A549 (cell line): ENCODE results near the gene ERN1.

Source experiments
- CBX8 ChIP-seq: fragments of 200-600 bp; sonication (generic); IDR thresholded peaks from 2 replicates; pipeline ENCODE4 v1.6.1; 2016
- CEBPB ChIP-seq, 2 experiments: fragments of >200 bp in 1 of 2; sonication (Bioruptor Twin) in 1 of 2; formaldehyde crosslinking in 1 of 2; IDR thresholded peaks; 2 replicates each; pipeline ENCODE4 v1.6.1; 2012 to 2016
- EP300 ChIP-seq, 2 experiments: fragments of >200 bp; sonication (Bioruptor Twin); formaldehyde crosslinking; IDR thresholded peaks; 2 replicates in 1 of 2; 3 replicates in 1 of 2; pipeline ENCODE4 v1.6.1; 2016 to 2017
- ESRRA ChIP-seq: fragments of 150-350 bp; IDR thresholded peaks from 2 replicates; pipeline ENCODE4 v1.6.1; 2014; ENCODE audit warnings: mild to moderate bottlenecking, low read length, borderline replicate concordance
- JUN ChIP-seq, 2 experiments: fragments of >200 bp; sonication (Bioruptor Twin); formaldehyde crosslinking; IDR thresholded peaks; 2 replicates in 1 of 2; 3 replicates in 1 of 2; pipeline ENCODE4 v1.6.1; 2016 to 2017
- KDM5A ChIP-seq: fragments of 200-600 bp; sonication (generic); IDR thresholded peaks from 2 replicates; pipeline ENCODE4 v1.6.1; 2016; ENCODE audit warnings: antibody characterized with exemption, mild to moderate bottlenecking
- MAFK ChIP-seq: fragments of 450-650 bp; IDR thresholded peaks from 2 replicates; pipeline ENCODE4 v1.6.1; 2014; ENCODE audit not compliant: partially characterized antibody
- POLR2A ChIP-seq: IDR thresholded peaks from 2 replicates; pipeline ENCODE4 v1.6.1; 2012; ENCODE audit warnings: mild to moderate bottlenecking, low read length
- RARB ChIP-seq: fragments of 250-450 bp; sonication (Bioruptor Pico); IDR thresholded peaks from 2 replicates; pipeline ENCODE4 v1.8.0; 2021; ENCODE audit warnings: mild to moderate bottlenecking, moderate library complexity
- ZFP36 ChIP-seq: fragments of 450-650 bp; IDR thresholded peaks from 2 replicates; pipeline ENCODE4 v1.6.1; 2014; ENCODE audit warnings: borderline replicate concordance; ENCODE audit not compliant: partially characterized antibody
- TF ChIP-seq, protein P1 (sequence below): fragments of 150-350 bp; IDR thresholded peaks from 2 replicates; pipeline ENCODE4 v1.6.1; 2014; ENCODE audit warnings: low read depth, mild to moderate bottlenecking, low read length
- TF ChIP-seq, protein P2 (sequence below): fragments of 200-600 bp; sonication (generic); IDR thresholded peaks from 2 replicates; pipeline ENCODE4 v1.6.1; 2016; ENCODE audit warnings: antibody characterized with exemption, mild to moderate bottlenecking, moderate library complexity
- TF ChIP-seq, protein P3 (sequence below): fragments of >200 bp; sonication (Bioruptor Twin); formaldehyde crosslinking; IDR thresholded peaks from 3 replicates; pipeline ENCODE4 v1.5.1; 2016

DNA sequence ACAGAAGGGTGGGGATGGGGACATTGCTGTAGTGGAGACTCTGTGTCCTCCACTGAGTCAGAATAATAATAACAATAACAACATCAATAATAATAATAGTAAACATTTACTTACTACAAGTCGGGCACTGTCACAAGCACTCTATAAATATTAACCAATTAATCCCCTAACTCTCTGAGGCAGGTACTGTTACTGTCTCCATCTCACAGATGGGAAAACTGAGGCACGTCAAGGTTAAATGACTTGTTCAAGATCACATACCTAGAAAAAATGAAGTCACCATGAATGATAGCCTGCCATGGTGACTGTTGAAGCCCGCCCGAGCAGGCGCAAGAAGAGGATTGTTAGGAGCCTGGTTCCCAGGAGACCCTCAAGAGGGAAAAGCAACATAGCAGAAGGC, 121.6 kb downstream of the ERN1 start:
- TF ChIP-seq ESRRA (no peak), RARB (CRISPR knock-in tag) (no peak), POLR2A (no peak), CEBPB (IDR thresholded peaks at IDR 0.05) (no peak), EP300 (IDR thresholded peaks at IDR 0.05) (no peak), ZFP36 (no peak), KDM5A (no peak), JUN (IDR thresholded peaks at IDR 0.05) (no peak), CBX8 (no peak), MAFK (no peak)
- TF ChIP-seq, protein P1, sequence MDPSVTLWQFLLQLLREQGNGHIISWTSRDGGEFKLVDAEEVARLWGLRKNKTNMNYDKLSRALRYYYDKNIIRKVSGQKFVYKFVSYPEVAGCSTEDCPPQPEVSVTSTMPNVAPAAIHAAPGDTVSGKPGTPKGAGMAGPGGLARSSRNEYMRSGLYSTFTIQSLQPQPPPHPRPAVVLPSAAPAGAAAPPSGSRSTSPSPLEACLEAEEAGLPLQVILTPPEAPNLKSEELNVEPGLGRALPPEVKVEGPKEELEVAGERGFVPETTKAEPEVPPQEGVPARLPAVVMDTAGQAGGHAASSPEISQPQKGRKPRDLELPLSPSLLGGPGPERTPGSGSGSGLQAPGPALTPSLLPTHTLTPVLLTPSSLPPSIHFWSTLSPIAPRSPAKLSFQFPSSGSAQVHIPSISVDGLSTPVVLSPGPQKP = no peak
- TF ChIP-seq, protein P2, sequence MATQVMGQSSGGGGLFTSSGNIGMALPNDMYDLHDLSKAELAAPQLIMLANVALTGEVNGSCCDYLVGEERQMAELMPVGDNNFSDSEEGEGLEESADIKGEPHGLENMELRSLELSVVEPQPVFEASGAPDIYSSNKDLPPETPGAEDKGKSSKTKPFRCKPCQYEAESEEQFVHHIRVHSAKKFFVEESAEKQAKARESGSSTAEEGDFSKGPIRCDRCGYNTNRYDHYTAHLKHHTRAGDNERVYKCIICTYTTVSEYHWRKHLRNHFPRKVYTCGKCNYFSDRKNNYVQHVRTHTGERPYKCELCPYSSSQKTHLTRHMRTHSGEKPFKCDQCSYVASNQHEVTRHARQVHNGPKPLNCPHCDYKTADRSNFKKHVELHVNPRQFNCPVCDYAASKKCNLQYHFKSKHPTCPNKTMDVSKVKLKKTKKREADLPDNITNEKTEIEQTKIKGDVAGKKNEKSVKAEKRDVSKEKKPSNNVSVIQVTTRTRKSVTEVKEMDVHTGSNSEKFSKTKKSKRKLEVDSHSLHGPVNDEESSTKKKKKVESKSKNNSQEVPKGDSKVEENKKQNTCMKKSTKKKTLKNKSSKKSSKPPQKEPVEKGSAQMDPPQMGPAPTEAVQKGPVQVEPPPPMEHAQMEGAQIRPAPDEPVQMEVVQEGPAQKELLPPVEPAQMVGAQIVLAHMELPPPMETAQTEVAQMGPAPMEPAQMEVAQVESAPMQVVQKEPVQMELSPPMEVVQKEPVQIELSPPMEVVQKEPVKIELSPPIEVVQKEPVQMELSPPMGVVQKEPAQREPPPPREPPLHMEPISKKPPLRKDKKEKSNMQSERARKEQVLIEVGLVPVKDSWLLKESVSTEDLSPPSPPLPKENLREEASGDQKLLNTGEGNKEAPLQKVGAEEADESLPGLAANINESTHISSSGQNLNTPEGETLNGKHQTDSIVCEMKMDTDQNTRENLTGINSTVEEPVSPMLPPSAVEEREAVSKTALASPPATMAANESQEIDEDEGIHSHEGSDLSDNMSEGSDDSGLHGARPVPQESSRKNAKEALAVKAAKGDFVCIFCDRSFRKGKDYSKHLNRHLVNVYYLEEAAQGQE = no peak
- TF ChIP-seq, protein P3, sequence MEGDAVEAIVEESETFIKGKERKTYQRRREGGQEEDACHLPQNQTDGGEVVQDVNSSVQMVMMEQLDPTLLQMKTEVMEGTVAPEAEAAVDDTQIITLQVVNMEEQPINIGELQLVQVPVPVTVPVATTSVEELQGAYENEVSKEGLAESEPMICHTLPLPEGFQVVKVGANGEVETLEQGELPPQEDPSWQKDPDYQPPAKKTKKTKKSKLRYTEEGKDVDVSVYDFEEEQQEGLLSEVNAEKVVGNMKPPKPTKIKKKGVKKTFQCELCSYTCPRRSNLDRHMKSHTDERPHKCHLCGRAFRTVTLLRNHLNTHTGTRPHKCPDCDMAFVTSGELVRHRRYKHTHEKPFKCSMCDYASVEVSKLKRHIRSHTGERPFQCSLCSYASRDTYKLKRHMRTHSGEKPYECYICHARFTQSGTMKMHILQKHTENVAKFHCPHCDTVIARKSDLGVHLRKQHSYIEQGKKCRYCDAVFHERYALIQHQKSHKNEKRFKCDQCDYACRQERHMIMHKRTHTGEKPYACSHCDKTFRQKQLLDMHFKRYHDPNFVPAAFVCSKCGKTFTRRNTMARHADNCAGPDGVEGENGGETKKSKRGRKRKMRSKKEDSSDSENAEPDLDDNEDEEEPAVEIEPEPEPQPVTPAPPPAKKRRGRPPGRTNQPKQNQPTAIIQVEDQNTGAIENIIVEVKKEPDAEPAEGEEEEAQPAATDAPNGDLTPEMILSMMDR = no peak
